ENCODE data around the gene RBMY1B. TPM values are rescaled to one million over a fixed set of nuclear protein-coding genes. Genes with fewer than 3 reads are reported as not detected.
"Not testable (repeated sequence)": the region's sequence is repeated elsewhere in the genome, so short reads cannot be mapped to it uniquely, and the experiment has no call there.

Gene RBMY1B
- not detected for total RNA-seq

- WGBS, 2 donors = no CpG with 5 or more reads among the region's 28 CpGs
- H3K4me3 ChIP-seq; H3K27ac ChIP-seq; H3K36me3 ChIP-seq; DNase-seq; H3K9me3 ChIP-seq; H3K27me3 ChIP-seq; H3K4me1 ChIP-seq; intact Hi-C loops (cut with DNase I): not testable (repeated sequence)
Observed at GRCh38 chrY:21511038-21511437, at the start of gene RBMY1B. Gene RBMY1B, plus strand, starts transcription at chrY:21511338. Its CDS starts 2,013 bp downstream, at chrY:21513351.

DNA sequence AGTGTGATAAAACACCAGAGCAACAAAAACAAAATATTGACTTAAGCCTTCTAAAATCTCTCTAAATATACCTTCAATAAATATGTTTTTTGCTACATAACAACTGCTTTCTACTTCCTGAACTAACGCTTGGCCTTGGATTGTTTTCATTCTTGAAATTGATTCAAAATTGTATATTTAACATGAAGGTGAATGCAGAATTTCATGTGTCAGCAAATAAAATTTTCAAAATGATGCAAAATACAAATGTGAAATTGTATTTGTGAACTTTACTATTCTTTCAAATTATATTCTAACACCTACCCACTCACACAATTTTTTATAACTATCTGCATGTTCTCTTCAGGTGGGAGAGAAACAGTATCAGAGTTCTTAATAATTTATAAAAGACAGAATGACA, 48.2 kb upstream of the RBMY1B start:
- H3K4me1 ChIP-seq; H3K4me3 ChIP-seq; H3K9me3 ChIP-seq; H3K27ac ChIP-seq; H3K36me3 ChIP-seq; H3K27me3 ChIP-seq; intact Hi-C loops (cut with DNase I); DNase-seq: not testable (repeated sequence)
- 87% methylated on average over 1 of the region's 1 CpG; no CpG with 5 or more reads in 1 of the 2 donors for WGBS, 2 donors

GRCh38 chrY:21482967-21483366, 28.2 kb upstream of the RBMY1B start:
- Histone ChIP-seq H3K4me1 (no peaks in the 10 kb centered on the region), H3K27me3 (no peaks in the 10 kb centered on the region), H3K27ac (no peak overlapping the region), H3K9me3 (no peaks in the 10 kb centered on the region), H3K36me3 (no peaks in the 10 kb centered on the region), H3K4me3 (no peak overlapping the region)
- intact Hi-C loops (cut with DNase I) = no loop called here
- TF ChIP-seq POLR2A (IDR thresholded peaks at IDR 0.05) = no peak
- TF ChIP-seq, protein P1, sequence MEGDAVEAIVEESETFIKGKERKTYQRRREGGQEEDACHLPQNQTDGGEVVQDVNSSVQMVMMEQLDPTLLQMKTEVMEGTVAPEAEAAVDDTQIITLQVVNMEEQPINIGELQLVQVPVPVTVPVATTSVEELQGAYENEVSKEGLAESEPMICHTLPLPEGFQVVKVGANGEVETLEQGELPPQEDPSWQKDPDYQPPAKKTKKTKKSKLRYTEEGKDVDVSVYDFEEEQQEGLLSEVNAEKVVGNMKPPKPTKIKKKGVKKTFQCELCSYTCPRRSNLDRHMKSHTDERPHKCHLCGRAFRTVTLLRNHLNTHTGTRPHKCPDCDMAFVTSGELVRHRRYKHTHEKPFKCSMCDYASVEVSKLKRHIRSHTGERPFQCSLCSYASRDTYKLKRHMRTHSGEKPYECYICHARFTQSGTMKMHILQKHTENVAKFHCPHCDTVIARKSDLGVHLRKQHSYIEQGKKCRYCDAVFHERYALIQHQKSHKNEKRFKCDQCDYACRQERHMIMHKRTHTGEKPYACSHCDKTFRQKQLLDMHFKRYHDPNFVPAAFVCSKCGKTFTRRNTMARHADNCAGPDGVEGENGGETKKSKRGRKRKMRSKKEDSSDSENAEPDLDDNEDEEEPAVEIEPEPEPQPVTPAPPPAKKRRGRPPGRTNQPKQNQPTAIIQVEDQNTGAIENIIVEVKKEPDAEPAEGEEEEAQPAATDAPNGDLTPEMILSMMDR (IDR thresholded peaks at IDR 0.05) = no peak
- no peak for DNase-seq
- WGBS, 2 donors = 9% methylated on average over 1 of the region's 1 CpG; no CpG with 5 or more reads in 1 of the 2 donors

GRCh38 chrY:21534579-21534978, 23.4 kb downstream of the RBMY1B start, which contains the start of gene RBMY1A1:
Gene RBMY1A1, plus strand, starts transcription at chrY:21534879. Its CDS starts 2,013 bp downstream, at chrY:21536892.
- intact Hi-C loops (cut with DNase I); DNase-seq; H3K36me3 ChIP-seq; H3K4me1 ChIP-seq; H3K4me3 ChIP-seq; H3K27me3 ChIP-seq; H3K27ac ChIP-seq; H3K9me3 ChIP-seq: not testable (repeated sequence)
- no CpG with 5 or more reads among the region's 28 CpGs for WGBS, 2 donors

DNA sequence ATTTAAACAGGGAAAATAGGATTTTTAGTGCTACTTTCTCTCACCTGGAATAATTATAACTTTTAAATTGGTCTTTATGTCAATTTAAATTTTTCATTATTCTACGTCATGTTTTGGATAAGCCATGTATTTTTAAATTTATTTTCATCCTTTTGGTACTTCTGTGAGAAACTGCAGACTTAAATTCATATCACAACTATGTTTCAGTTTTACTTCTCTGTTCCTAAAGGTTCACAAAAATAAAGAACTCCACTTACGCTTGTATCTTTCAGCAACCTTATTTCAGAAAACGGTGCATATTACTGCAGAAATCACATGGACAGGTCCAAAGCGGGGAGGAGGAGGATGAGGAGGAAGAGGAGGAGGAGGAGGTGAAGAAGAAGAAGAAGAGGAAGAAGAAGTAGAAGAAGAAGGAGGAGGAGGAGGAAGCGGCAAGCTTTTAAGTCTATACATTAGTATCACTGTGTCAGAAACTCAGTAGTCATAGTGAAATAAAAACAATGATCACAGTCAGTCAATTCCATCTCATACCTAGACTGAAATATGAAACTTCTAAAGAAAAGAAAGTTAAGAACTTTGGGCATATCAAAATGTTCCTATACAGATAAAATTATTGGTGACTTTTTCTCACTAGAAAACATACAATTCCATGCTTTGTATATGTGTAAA, 48.3 kb downstream of the RBMY1B start:
- H3K27me3 ChIP-seq; H3K4me1 ChIP-seq; H3K27ac ChIP-seq; H3K36me3 ChIP-seq; H3K4me3 ChIP-seq; H3K9me3 ChIP-seq; DNase-seq; intact Hi-C loops (cut with DNase I): not testable (repeated sequence)
- WGBS, 2 donors = no CpG with 5 or more reads among the region's 5 CpGs

Other genes with a start within 250 kb of the RBMY1B start
- not detected for gene RBMY1A1, start 23.5 kb downstream of the RBMY1B start, total RNA-seq

All from esophagus squamous epithelium (tissue), 5 donors.